GM23338 (cell line): ENCODE measurements around the gene NME9. TPM values are rescaled to one million over a fixed set of nuclear protein-coding genes. Genes with fewer than 3 reads are reported as not detected.

Experiments used
- ATAC-seq: fragments of 200-7000 bp; cut with Tn5 transposase; 3 replicates; pipeline ENCODE4 v1.9.1; 2020
- DNase-seq: peaks from one replicate; pipeline ENCODE4 v3.0.0-alpha.2; 2015; ENCODE audit warnings: low spot score
- H2AFZ ChIP-seq: fragments of 200-600 bp; sonication (generic); 2 replicates; pipeline ENCODE4 v1.8.0; 2016; ENCODE audit warnings: antibody characterized with exemption, mild to moderate bottlenecking, moderate library complexity
- H3F3A ChIP-seq: fragments of 200-600 bp; sonication (generic); replicated peaks from 2 replicates; pipeline ENCODE4 v1.8.0; 2017; ENCODE audit warnings: antibody characterized with exemption, mixed run types, low read depth
- H3K27ac ChIP-seq: fragments of 200-600 bp; sonication (generic); 2 replicates; pipeline ENCODE4 v1.6.1; 2016; ENCODE audit warnings: low read depth
- H3K27me3 ChIP-seq: fragments of 200-600 bp; sonication (generic); 2 replicates; pipeline ENCODE4 v1.8.0; 2016; ENCODE audit warnings: mild to moderate bottlenecking, mixed run types, moderate library complexity; ENCODE audit not compliant: insufficient read depth
- H3K36me3 ChIP-seq: fragments of 200-600 bp; sonication (generic); 2 replicates; pipeline ENCODE4 v1.8.0; 2016; ENCODE audit warnings: mild to moderate bottlenecking; ENCODE audit not compliant: insufficient read depth
- H3K4me1 ChIP-seq: fragments of 200-600 bp; sonication (generic); 2 replicates; pipeline ENCODE4 v1.8.0; 2016; ENCODE audit warnings: mild to moderate bottlenecking, moderate library complexity; ENCODE audit not compliant: insufficient read depth
- H3K4me2 ChIP-seq: fragments of 200-600 bp; sonication (generic); 2 replicates; pipeline ENCODE4 v1.7.1; 2017; ENCODE audit warnings: mixed run types
- H3K4me3 ChIP-seq: fragments of 200-600 bp; sonication (generic); 2 replicates; pipeline ENCODE4 v1.6.1; 2016; ENCODE audit warnings: mixed run types
- H3K79me2 ChIP-seq: fragments of 200-600 bp; sonication (generic); replicated peaks from 2 replicates; pipeline ENCODE4 v1.8.0; 2017; ENCODE audit warnings: mild to moderate bottlenecking; ENCODE audit not compliant: insufficient read depth
- H3K9me2 ChIP-seq: fragments of 200-600 bp; sonication (generic); 2 replicates; pipeline ENCODE4 v1.8.0; 2017; ENCODE audit not compliant: insufficient read depth
- H4K20me1 ChIP-seq: fragments of 200-600 bp; sonication (generic); replicated peaks from 2 replicates; pipeline ENCODE4 v1.8.0; 2017; ENCODE audit warnings: mild to moderate bottlenecking; ENCODE audit not compliant: insufficient read depth
- H3K27ac Mint-ChIP-seq: 2 replicates; pipeline ENCODE4 v1.8.0; 2020; ENCODE audit warnings: inconsistent platforms, mild to moderate bottlenecking, moderate library complexity, mixed read lengths
- H3K27me3 Mint-ChIP-seq: 3 replicates; pipeline ENCODE4 v1.8.0; 2022; ENCODE audit warnings: low read depth, mild to moderate bottlenecking, moderate library complexity, mixed read lengths, inconsistent platforms; ENCODE audit not compliant: insufficient read depth, poor library complexity
- H3K36me3 Mint-ChIP-seq: 3 replicates; pipeline ENCODE4 v1.8.0; 2021; ENCODE audit warnings: low read depth, mild to moderate bottlenecking, inconsistent platforms, moderate library complexity, mixed read lengths
- H3K4me1 Mint-ChIP-seq: 3 replicates; pipeline ENCODE4 v1.8.0; 2020; ENCODE audit warnings: mild to moderate bottlenecking, inconsistent platforms, mixed read lengths
- H3K4me3 Mint-ChIP-seq: 3 replicates; pipeline ENCODE4 v1.8.0; 2021; ENCODE audit warnings: moderate library complexity, mild to moderate bottlenecking, inconsistent platforms, mixed read lengths
- H3K9me3 Mint-ChIP-seq: 3 replicates; pipeline ENCODE4 v1.8.0; 2020; ENCODE audit warnings: moderate library complexity, mild to moderate bottlenecking, inconsistent platforms, mixed read lengths
- CREB1 ChIP-seq: fragments of 250-450 bp; sonication (Bioruptor Pico); IDR thresholded peaks from 2 replicates; pipeline ENCODE4 v1.5.0; 2020; ENCODE audit warnings: low read depth, mild to moderate bottlenecking, moderate library complexity
- CTCF ChIP-seq, 2 experiments: fragments of 200-600 bp in 1 of 2; sonication (generic) in 1 of 2; conservative IDR thresholded peaks; 2 replicates each; pipeline versions ENCODE4 v1.5.1 to v1.6.1; 2016 to 2017; ENCODE audit warnings: antibody characterized with exemption in 2 of 2, low read depth in 2 of 2, mild to moderate bottlenecking in 2 of 2, moderate library complexity in 1 of 2
- ETS1 ChIP-seq: IDR thresholded peaks from 2 replicates; pipeline ENCODE4 v1.6.1; 2016; ENCODE audit warnings: antibody characterized with exemption
- EZH2 ChIP-seq: fragments of 200-600 bp; sonication (generic); IDR thresholded peaks from one replicate; pipeline ENCODE4 v1.8.0; 2017; ENCODE audit warnings: antibody characterized with exemption, mild to moderate bottlenecking, low read depth; ENCODE audit not compliant: unreplicated experiment
- EZH2phosphoT487 ChIP-seq: fragments of 200-600 bp; sonication (generic); IDR thresholded peaks from one replicate; pipeline ENCODE4 v1.8.1; 2018; ENCODE audit warnings: antibody characterized with exemption; ENCODE audit not compliant: unreplicated experiment
- JUNB ChIP-seq: IDR thresholded peaks from one replicate; pipeline ENCODE4 v1.6.1; 2016; ENCODE audit warnings: antibody characterized with exemption; ENCODE audit not compliant: unreplicated experiment
- NANOG ChIP-seq: IDR thresholded peaks from 2 replicates; pipeline ENCODE4 v1.6.1; 2016; ENCODE audit warnings: antibody characterized with exemption, borderline replicate concordance
- POLR2AphosphoS5 ChIP-seq: IDR thresholded peaks from 2 replicates; pipeline ENCODE4 v1.6.1; 2016; ENCODE audit warnings: antibody characterized with exemption, low read depth
- REST ChIP-seq: IDR thresholded peaks from one replicate; pipeline ENCODE4 v1.6.1; 2018; ENCODE audit warnings: antibody characterized with exemption; ENCODE audit not compliant: unreplicated experiment
- STAT1 ChIP-seq: IDR thresholded peaks from one replicate; pipeline ENCODE4 v1.6.1; 2016; ENCODE audit warnings: antibody characterized with exemption; ENCODE audit not compliant: unreplicated experiment
- ZNF114 ChIP-seq: fragments of 250-450 bp; sonication (Bioruptor Pico); IDR thresholded peaks from 2 replicates; pipeline ENCODE4 v1.5.0; 2020; ENCODE audit warnings: mild to moderate bottlenecking, moderate library complexity
- ZNF331 ChIP-seq: fragments of 250-450 bp; sonication (Bioruptor Pico); IDR thresholded peaks from 2 replicates; pipeline ENCODE4 v1.5.0; 2020; ENCODE audit warnings: low read depth, mild to moderate bottlenecking, moderate library complexity
- ZNF462 ChIP-seq: fragments of 250-450 bp; sonication (Bioruptor Pico); IDR thresholded peaks from 2 replicates; pipeline ENCODE4 v1.5.0; 2020; ENCODE audit warnings: mild to moderate bottlenecking, moderate library complexity
- polyA plus RNA-seq: library from polyadenylated mRNA; unstranded; fragments of >200 nt; fragmentation: Nextera tagmentation; extraction: Ambion mirVana; gene quantifications from 2 replicates; pipeline ENCODE4 v1.2.1, GENCODE V29; 2016
- total RNA-seq: library from RNA; depleted of rRNA; stranded (reverse); fragments of >200 nt; shearing (Covaris generic); gene quantifications from 2 replicates; pipeline ENCODE4 v1.2.3, GENCODE V29; 2014

The NME9 gene
- total and polyA plus RNA-seq, 2 experiments from 2014 or later: 0.14 to 2.0 TPM

GRCh38 chr3:138348754-138349739, 19.4 kb upstream of the NME9 start:
- no peak overlapping the region for H3K27ac ChIP-seq
- Mint-ChIP-seq H3K36me3 (no peaks in the 10 kb centered on the region; the same call in 2 of the 3 replicates), H3K9me3 (no peaks in the 10 kb centered on the region), H3K27ac (no peak overlapping the region), H3K4me1 (peaks cover 14% of the 10 kb centered on the region), H3K27me3 (peaks cover 27% of the 10 kb centered on the region), H3K4me3 (peak overlapping the region; percentile 79)
- peaks cover 20% of the 10 kb centered on the region; the same call in 1 of the 2 replicates for H3K27me3 ChIP-seq
- H3K4me2 ChIP-seq: peak overlapping the region; percentile 87
- H4K20me1 ChIP-seq: no peaks in the 10 kb centered on the region
- H3K9me2 ChIP-seq: 0 out of 2 replicates have a peak, but pooled peaks cover 9% of the 10 kb centered on the region
- TF ChIP-seq ZNF114 (CRISPR knock-in tag) (no peak), EZH2 (no peak), REST (no peak), CTCF (conservative IDR thresholded peaks at IDR 0.05; ENCODE audit: low read depth in 2 of 2) (no peak), ZNF331 (CRISPR knock-in tag) (no peak), ETS1 (no peak), EZH2phosphoT487 (no peak), ZNF462 (CRISPR knock-in tag) (no peak), STAT1 (no peak), JUNB (no peak), POLR2AphosphoS5 (no peak), CREB1 (no peak), NANOG (no peak)
- H3K36me3 ChIP-seq: no peaks in the 10 kb centered on the region
- peak overlapping the region; percentile 62 for H3K4me3 ChIP-seq
- H3K79me2 ChIP-seq: no peaks in the 10 kb centered on the region
- peaks cover 12% of the 10 kb centered on the region for H3F3A ChIP-seq
- H3K4me1 ChIP-seq: peaks cover 15% of the 10 kb centered on the region
- peak; percentile 41 for ATAC-seq
- peak overlapping the region; percentile 80 for H2AFZ ChIP-seq
- DNase-seq: peak; percentile 62
